SKM-1 treated with dmso at 0.1 percent for 144 hours (cell line): ENCODE data around the gene UCP1.

ENCODE experiments used
- DNase-seq: peaks from one replicate; lab custom pipeline; 2025; ENCODE audit not compliant: unreplicated experiment; lab: John Stamatoyannopoulos, UW

The UCP1 gene, protein sequence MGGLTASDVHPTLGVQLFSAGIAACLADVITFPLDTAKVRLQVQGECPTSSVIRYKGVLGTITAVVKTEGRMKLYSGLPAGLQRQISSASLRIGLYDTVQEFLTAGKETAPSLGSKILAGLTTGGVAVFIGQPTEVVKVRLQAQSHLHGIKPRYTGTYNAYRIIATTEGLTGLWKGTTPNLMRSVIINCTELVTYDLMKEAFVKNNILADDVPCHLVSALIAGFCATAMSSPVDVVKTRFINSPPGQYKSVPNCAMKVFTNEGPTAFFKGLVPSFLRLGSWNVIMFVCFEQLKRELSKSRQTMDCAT

DNA sequence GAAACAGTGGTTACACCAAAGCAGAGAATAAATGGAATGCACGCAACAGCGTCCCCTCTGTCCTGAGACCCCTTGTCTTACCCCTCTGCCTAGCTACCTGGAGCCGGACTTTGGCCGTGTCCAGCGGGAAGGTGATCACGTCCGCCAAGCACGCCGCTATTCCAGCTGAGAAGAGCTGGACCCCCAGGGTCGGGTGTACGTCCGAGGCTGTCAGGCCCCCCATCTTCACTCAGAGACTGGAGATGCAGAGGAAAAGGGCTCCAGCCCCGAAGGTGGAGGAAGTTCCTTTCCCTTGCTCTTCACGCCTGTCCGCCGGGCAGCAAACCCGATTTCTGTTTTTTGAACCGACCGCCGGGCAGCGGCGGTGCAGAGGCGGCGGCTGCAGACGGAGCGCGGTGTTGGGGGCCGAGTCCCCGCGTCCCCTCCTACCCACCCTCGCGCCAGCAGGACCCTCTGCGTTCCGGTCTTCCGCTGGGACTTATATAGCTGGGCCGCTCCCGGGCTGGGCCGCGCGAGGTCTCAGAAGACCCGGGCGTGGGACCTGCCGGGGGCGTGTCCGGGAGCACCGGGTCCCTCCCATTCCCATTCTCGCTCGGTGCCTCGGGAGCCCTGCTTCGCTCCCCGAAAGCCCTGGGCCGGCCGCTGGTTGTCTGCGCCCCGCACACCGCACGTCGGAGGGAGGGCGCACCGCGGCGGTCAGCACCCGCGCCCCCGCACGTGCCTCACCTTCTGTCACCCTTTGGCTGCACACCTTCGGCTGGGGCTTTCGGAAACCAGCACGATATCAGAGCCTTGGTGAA lies at the start of gene UCP1:
TSS of gene UCP1 (minus strand) at position 455 of the 800 bp plus-strand sequence. CDS start at position 223, 232 bp downstream.
- DNase-seq: no peak

DNA sequence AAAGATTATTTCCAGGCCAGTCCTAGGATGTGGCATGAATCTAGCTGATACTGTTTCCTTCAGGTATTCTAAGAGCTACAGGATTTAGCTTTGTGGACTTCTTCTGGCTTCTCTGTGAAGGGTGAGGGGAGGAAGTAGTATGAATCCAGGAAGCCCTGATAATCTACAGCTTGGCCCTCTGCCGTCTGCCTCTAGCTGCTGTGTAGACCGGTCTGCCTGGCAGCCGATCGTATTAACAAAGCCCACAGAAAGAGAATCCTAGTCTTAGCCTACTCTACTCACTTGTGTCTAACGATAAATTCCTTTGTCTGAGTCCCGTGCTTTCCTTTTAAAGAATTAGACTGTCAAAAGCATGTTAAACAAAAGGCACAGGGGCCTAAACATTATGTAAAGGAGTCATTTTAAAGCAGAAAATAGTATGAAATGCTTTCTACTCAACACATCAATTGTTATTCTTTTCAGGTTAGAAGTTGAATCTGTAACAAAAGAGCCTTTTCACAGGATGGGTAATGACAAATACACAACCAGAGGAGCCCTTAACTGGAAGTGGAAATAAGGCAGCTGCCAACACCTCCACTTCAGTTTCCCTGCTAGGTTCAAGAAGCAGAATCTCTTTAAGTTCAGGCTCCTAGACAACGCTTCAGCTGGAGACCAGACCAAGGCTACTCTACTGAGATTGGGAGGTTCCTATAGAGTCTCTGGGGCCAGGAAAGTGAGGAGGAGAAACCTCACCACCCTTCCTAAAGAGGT lies 48.9 kb upstream of the UCP1 start:
- no peak for DNase-seq

DNA sequence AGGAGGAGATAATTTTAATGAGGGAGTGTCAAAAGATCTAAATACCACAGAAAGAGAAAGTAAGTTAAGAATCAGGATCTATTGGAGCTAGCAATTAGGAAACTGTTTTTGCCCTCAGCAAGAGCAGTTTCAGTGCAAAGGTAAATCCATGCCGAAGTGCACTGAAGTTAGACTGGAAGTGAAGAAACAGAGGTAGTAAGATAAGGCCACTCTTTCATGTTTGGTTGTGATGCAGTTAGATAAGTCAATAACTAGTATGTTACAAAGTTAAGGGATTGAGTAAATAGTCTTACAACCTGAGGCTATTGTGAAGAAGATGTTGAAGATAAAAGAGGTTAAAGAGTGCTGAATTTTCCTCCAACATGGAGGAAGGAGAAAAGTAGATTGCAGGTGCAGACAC lies 46.7 kb upstream of the UCP1 start:
- no peak for DNase-seq

DNA sequence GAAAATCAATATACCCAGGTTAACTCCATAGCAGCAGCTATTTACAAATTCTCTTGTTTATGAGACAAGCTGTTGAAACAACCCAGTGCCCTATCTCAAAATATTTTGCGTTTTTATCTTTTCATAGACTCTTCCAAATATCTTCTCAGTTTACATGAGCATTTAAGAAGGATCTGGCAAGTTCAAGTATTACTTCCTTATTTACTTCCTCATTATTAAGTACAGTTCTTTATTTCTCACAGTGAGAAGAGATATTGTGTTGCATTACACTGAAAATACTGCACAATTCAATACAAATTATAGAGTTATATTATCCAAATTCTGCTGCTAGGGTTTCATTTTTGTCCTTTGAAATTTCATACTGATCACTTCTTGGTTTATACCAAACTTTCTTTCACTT lies 43.6 kb upstream of the UCP1 start:
- DNase-seq: peak; percentile 4

DNA sequence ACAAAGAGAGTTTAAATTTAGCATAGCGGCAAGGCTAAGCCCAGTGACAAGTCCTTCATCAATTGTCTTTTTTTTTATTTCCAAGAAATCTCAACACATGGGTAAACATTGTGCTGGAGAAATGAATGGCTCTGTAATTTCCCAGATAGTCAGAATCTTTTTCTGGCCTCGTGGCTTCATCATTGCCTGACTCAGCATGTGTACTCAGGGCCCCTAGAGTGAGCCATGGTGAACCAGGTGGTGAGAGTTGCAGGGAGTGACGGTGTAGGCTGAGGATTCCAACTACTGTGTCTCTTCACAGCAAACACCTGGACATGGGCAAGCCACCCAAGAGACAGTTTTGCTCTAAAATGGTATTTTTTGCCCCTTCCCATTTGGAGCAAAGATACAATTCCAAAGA lies 43.1 kb upstream of the UCP1 start:
- no peak for DNase-seq

DNA sequence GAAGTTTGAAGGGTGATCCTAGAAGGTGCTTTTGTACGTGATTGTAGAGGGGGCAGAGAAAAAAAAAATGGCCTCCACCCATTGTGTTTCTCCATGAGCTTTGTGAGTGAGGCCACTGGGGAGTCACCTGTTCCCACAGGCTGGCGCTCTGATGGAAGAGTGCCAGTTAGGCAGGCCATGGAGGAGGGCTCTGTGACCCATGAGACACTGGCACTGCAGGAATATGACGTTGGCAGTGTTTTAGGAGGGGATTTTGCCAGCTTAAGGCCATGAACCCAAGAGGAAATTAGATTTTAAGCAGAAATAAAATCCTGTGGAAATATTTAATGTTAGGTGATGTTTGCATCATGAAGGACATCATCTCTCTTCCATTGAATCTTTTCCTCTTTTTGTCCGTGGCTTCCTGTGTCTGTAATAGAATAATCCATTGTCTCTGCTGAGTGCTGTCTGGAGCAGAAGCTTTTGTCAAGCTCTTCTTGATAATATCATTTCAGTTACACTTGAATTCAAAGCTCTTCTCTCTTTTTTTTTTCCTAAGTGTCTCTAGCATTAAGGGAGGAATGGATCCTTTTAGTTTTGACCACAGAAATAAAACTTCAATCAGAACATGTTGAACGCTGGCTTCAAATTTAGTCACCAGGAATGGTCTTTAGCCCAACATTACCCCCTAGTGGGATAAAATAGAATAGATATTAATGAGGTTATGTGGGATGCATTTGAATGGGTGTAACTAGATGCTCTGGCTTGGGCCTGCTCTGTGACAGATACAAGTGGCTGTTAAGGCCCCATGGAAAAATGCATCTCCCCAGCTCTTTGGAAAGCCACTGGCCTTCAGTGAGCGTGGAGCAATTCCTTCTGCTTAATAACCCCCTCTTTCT lies 41.0 kb upstream of the UCP1 start:
- DNase-seq: peak; percentile 40

DNA sequence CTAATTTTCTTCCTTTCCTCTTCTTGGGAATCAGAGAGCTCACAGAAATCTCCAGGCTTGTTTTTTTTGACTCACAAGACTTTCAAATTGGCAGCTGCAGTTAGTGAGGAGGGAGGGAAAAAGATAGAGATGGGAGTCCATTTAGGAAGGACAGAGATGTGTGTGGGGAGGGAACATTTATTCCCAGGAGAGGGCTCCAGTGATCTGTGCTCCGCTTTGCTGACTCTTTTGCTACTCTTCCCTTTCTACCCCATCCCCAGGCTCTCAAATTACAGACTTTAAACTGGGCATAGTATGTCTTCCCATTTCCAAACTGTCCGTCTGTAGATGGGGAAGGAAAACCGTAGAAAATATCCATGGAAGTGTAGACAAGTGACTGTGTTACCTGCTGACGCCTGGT lies 39.1 kb upstream of the UCP1 start:
- no peak for DNase-seq

DNA sequence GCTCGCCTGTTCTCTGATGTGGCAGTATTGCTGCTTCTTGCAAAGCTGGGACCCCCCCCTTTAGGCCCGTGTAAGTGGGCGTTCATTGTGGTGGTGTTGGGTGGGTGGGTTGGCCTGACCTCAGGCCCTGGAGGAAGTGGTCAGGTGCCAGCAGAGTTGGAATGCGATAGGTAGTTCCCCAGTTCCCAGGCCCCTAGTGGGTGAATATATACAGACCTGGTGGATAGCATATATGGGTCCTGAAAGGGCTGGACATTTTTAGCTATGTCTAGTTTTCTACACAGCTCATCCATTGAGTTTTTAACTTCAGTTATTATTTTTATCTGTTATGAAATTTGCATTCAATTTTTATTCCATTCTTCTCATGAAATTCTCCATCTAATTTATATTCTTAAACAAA lies 35.8 kb upstream of the UCP1 start:
- DNase-seq: no peak

DNA sequence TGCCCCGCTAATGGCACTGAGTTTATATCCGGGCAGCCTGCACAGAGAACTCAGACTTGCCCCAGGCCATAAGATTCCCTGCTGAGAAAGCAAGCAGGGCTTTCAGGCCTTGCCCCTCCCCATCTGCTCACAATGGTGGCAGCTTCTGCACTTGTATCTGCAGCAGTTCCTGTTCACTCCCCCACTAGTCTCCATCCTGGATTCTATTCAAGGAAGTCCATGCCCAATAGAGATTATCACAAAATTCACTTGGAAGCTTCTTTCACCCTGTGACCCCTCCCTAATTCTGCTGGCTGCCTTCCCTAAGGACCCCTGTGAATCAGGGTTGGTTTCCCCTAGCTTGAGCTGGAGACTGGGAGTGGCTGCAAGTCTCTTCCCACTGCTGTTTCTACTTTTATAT lies 34.5 kb upstream of the UCP1 start:
- DNase-seq: no peak

DNA sequence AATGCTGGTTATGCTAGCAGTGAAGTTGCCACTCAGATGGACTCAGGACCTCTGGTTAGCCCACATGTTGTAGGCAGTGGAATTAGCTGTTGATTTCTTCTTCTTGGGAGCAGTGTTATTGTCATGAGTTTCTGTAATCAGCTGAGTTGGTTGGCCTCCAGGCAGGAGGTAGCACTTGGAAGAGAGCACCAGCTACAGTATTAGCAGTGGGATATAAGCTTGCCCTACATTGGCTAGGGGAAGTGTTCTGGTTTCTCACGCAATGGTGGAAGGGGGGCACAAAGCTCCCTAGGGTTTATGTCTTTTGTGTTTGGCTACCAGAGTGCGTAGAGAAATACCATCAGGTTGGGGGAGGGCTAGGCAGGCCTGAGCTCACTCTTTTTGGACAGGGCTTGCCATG lies 34.0 kb upstream of the UCP1 start:
- DNase-seq: no peak

DNA sequence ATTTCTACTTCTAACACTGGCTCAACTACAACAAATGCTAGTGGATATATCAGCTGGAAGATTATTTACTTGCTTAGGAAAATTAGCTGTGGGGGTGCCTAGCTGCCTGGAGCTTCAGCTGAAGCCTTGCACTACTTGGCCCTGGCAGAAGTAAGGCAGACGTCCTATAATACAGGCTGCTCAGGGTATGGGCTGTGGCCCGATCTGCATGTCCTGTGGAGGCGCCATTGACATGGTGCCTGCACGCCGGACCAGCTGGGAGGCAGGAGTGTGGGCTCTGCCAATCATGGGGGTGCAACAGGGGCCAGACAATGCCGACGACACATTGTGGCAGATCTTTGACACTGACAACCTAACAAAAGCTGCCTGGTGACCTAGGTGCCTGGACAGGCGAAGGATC lies 31.6 kb upstream of the UCP1 start:
- no peak for DNase-seq

DNA sequence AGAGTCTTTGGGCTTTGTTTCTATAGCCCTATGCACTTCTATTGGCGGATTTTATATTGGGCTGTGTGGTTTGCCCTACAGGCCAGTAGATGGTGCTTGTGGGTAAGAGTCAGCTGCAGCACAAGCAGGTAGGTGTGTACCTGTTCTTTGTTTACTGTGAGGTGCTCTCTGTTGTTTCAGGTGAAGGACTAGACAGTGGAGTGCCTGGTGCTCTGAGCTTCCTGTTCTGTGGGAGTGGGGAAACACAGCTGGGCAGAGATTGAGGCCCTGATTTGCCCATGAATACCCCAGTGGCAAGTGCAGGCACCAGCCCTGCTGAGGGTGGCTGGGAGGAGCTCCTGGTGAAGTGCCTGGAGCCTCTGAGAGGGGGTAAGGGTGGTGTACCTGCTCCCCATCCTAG lies 26.3 kb upstream of the UCP1 start:
- DNase-seq: no peak

DNA sequence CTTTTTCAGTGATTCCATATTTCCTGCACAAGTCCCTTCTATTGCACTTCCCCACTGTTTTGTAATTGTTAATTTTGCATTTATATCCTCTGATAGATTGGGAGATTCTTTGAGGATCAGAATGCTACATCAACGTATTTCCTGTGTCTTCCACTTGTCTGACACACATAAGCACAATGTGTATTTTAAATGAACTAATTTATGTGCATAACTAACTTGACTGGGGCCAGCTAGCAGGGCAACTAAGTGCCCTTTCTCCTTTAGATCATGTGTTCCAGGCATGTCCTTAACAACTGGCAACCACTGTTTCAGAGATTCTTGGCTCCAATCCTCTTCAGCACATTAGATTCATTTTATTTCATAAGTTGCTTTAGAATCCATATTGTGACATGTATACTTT lies 15.7 kb upstream of the UCP1 start:
- no peak for DNase-seq

DNA sequence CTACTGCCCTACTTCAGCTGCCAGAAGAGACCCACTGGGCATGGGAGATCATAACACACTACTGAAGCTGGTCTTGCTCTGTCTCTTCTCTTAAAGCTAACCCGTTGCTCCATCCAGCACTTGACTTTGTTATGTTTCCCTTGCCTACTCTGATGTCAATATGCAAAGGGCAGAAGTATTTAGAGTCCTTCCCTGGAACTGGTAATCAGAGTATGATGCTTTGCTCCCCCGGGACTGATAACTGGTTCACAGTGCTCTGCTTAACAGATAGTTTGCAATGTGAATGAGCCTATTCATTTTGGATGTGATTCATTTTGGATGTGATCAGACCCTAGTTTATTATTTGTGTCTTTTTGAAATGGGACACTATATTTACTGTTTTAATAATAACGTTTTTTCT lies 12.3 kb upstream of the UCP1 start:
- DNase-seq: no peak

DNA sequence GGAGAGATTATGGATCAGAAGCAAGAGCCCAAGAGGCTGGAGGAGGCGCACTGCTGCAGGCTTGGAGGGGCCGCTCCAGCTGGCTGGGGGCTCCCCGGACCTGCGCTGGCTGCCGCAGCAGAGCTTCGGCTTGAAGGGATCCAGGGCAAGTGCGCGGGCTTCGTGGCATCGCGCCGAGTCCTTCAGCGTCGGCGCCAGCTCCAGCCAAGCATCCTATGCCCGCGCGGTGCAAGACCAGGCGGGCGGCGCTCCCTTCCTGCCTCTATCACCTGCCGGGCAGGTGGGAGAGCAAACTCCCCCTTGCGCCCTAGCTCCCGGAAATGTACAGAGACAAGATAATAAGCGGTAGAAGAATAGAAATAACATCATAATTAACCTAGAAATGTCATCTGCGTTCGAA lies 10.5 kb upstream of the UCP1 start:
- DNase-seq: no peak

DNA sequence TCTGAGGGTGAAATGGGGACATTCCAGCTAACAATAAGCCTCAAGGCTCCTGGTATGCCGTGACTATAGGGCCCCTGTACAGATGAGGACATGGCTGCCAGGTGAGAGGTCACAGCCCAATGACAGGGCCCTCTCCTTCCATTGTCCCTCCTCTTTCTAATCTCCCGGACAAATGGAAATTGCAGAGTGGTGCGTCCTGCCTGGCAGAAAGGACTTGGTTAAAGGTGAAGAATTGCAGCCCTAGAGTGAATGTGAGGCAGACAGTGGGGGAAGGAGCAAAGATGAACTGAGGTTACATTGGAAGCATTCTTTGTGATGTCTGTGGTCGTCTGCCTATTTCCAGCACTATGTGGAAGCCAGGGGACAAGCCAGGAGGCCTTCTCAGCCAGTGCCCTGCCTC lies 6.7 kb upstream of the UCP1 start:
- no peak for DNase-seq

DNA sequence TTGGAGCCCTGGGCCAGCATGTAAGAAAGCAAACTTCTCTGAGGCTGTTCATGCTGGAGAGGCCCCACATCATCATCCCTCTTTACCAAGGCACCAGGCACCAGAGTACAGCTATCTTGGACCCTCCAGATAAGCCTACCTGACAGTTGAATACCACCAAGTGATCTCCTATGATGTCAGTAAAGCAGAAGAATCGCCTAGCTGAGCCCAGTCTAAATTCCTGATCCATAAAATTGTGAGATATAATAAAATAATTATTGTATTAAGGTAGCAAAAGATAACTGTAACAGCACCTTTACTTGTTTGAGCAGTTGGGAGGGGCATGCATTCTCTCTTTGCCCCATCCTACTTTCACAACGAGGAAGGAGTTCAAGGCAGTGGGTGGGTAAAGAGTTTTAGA lies 2.9 kb upstream of the UCP1 start:
- no peak for DNase-seq

DNA sequence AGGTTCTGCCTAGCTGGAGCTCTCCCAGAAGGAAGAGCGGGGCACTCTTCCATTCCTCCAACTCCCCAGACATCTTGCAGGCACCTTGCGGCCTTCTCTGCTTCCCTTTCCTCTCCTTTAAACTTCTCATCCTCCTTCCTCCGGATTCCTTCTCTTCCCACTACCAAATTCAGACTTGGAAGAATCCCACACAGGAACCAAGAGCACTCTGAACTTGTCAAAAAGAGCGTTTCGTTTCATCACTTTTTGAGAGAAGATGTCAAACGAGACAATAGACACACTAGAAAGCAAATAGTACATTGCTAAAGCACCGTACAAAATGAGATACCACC lies 512 bp upstream of the UCP1 start:
- no peak for DNase-seq

DNA sequence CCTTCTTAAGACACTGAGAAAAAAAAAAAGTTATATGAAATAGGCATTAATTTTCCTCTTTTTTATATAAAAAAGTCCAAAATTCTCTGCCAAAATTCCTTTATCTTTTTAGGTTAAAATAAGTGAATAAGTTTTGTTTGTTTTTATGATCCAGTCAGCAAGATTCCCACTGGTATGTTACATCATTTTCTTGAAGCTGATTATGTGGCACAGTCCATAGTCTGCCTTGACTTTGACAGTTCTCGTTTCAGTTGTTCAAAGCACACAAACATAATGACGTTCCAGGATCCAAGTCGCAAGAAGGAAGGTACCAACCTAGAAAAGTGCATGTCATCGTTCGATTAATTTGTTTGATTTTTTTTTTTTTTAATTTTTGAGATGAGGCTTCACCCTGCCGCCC lies 9.1 kb downstream of the UCP1 start:
- DNase-seq: no peak

DNA sequence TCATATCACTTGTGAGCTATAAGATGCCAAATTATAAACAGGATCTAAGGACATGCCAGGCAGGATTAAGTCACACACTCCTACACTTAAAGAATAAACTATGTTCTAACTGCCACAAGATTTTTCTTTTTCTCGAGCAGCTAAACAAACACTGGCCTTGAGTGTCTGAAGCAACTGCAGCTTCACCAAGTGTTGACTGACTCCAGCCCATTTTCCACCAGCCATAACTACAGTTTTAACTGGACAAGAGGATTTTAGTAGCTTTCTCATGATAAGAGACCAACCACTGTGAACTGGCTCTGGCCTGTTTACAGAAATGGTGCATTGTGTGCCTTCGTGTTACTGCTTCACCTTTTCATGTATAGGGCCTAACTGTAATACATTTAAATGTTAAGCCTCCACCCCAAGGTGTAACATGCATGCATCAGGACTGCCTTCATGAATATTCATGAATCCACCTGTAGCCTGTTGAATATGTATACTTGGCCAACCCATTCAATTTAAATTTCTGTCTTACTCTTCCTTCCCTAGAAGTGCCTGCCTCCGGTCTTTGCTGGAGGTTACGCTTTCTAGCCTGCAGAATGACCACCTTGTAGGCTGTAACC lies 10.8 kb downstream of the UCP1 start:
- no peak for DNase-seq
